Raji (cell line): ENCODE results near the gene NAGA.

Experiments
- POLR2A ChIP-seq: IDR thresholded peaks from 2 replicates; pipeline ENCODE4 v1.6.1; 2011; ENCODE audit warnings: low read depth, low read length, control low read depth; ENCODE audit not compliant: insufficient read depth

NAGA gene

GRCh38 chr22:42070517-42071422, at the start of gene NAGA:
NAGA (minus strand) TSS chr22:42070812; CDS start chr22:42070297, 515 bp downstream.
- peak; percentile 81 for TF ChIP-seq POLR2A

GRCh38 chr22:42116848-42117424, 46.3 kb upstream of the NAGA start:
- no peak for TF ChIP-seq POLR2A

GRCh38 chr22:42114721-42115120, 44.1 kb upstream of the NAGA start:
- no peak for TF ChIP-seq POLR2A

GRCh38 chr22:42111798-42112197, 41.2 kb upstream of the NAGA start:
- TF ChIP-seq POLR2A = no peak

- TF ChIP-seq POLR2A = no peak
Observed at GRCh38 chr22:42108848-42109247, 38.2 kb upstream of the NAGA start.

GRCh38 chr22:42101199-42101598, 30.6 kb upstream of the NAGA start:
- no peak for TF ChIP-seq POLR2A

- no peak for TF ChIP-seq POLR2A
Observed at GRCh38 chr22:42091455-42091782, 20.8 kb upstream of the NAGA start.

- peak; percentile 88 for TF ChIP-seq POLR2A
Observed at GRCh38 chr22:42090596-42091454, 20.2 kb upstream of the NAGA start, which contains the start of gene NDUFA6. NDUFA6 (minus strand) TSS chr22:42090772; CDS start chr22:42090744, 28 bp downstream.

GRCh38 chr22:42086051-42086450, 15.4 kb upstream of the NAGA start:
- no peak for TF ChIP-seq POLR2A

GRCh38 chr22:42084874-42085273, 14.3 kb upstream of the NAGA start:
- no peak for TF ChIP-seq POLR2A

- no peak for TF ChIP-seq POLR2A
Observed at GRCh38 chr22:42083119-42083518, 12.5 kb upstream of the NAGA start.

GRCh38 chr22:42080287-42080686, 9.7 kb upstream of the NAGA start:
- no peak for TF ChIP-seq POLR2A

GRCh38 chr22:42079319-42080251, 9.0 kb upstream of the NAGA start, which contains the start of gene SMDT1:
SMDT1 (plus strand) TSS chr22:42079700; CDS start chr22:42079769, 69 bp downstream.
- peak; percentile 83 for TF ChIP-seq POLR2A

GRCh38 chr22:42078469-42079318, 8.1 kb upstream of the NAGA start:
- no peak for TF ChIP-seq POLR2A
